OCI-LY3 (cell line): ENCODE results near the gene RDX.

Source experiments
- H2AFZ ChIP-seq: fragments of 200-600, 300-600 bp; shearing (Covaris generic); 2 replicates; pipeline ENCODE4 v1.6.0; 2014; ENCODE audit warnings: antibody characterized with exemption, low read depth, low read length
- H3K27ac ChIP-seq: fragments of 200-600, 300-600 bp; sonication (generic); 2 replicates; pipeline ENCODE4 v1.5.1; 2014; ENCODE audit warnings: mild to moderate bottlenecking, low read length, moderate library complexity, mixed read lengths
- H3K27me3 ChIP-seq: fragments of 200-600, 300-600 bp; sonication (generic); 2 replicates; pipeline ENCODE4 v1.6.1; 2014; ENCODE audit warnings: low read depth, low read length, mixed read lengths
- H3K36me3 ChIP-seq: fragments of 200-600, 300-600 bp; sonication (generic); replicated peaks from 2 replicates; pipeline ENCODE3; 2014; ENCODE audit warnings: low read depth, low read length, mixed read lengths
- H3K4me1 ChIP-seq: fragments of 300-600, 200-600 bp; sonication (generic); 2 replicates; pipeline ENCODE4 v1.6.1; 2014; ENCODE audit warnings: low read length, mixed read lengths
- H3K4me2 ChIP-seq: fragments of 200-600, 300-600 bp; sonication (generic); 2 replicates; pipeline ENCODE4 v1.6.1; 2014; ENCODE audit warnings: low read length, mixed read lengths
- H3K4me3 ChIP-seq: fragments of 300-600, 200-600 bp; sonication (generic); 2 replicates; pipeline ENCODE4 v1.5.1; 2014; ENCODE audit warnings: antibody characterized with exemption, mild to moderate bottlenecking, low read length, moderate library complexity
- H3K79me2 ChIP-seq: fragments of 300-600, 200-600 bp; shearing (Covaris generic); 2 replicates; pipeline ENCODE4 v1.6.1; 2014; ENCODE audit warnings: mild to moderate bottlenecking, low read length, mixed read lengths
- H3K9ac ChIP-seq: fragments of 300-600, 200-600 bp; shearing (Covaris generic); 2 replicates; pipeline ENCODE4 v1.6.0; 2014; ENCODE audit warnings: mild to moderate bottlenecking, low read length, moderate library complexity
- H3K9me3 ChIP-seq: fragments of 200-600, 300-600 bp; shearing (Covaris generic); 2 replicates; pipeline ENCODE4 v1.6.1; 2014; ENCODE audit warnings: low read length, mixed read lengths; ENCODE audit not compliant: insufficient read depth
- H4K20me1 ChIP-seq: fragments of 200-600, 300-600 bp; sonication (generic); 2 replicates; pipeline ENCODE4 v1.6.1; 2016; ENCODE audit warnings: low read length, mixed read lengths; ENCODE audit not compliant: insufficient read depth
- CTCF ChIP-seq: fragments of 200-600, 300-600 bp; sonication (generic); IDR thresholded peaks from 2 replicates; pipeline ENCODE4 v1.5.1; 2014; ENCODE audit warnings: antibody characterized with exemption, low read length, low read depth
- EZH2phosphoT487 ChIP-seq: fragments of 200-600 bp; shearing (Covaris generic); IDR thresholded peaks from 2 replicates; pipeline ENCODE4 v1.6.1; 2018; ENCODE audit warnings: antibody characterized with exemption, mixed run types, low read depth

RDX gene

GRCh38 chr11:110243791-110244190 is 52.6 kb downstream of the RDX start:
- TF ChIP-seq EZH2phosphoT487, result no peak
- no peak for TF ChIP-seq CTCF
- Histone ChIP-seq H3K4me2 (no peak overlapping the region), H3K4me3 (no peak overlapping the region), H3K79me2 (no peaks in the 10 kb centered on the region), H2AFZ (no peak overlapping the region), H3K27me3 (no peaks in the 10 kb centered on the region), H4K20me1 (no peaks in the 10 kb centered on the region), H3K9ac (no peak overlapping the region), H3K9me3 (no peaks in the 10 kb centered on the region), H3K4me1 (no peaks in the 10 kb centered on the region), H3K27ac (no peak overlapping the region), H3K36me3 (peaks cover 19% of the 10 kb centered on the region)

GRCh38 chr11:110242746-110243145 is 53.7 kb downstream of the RDX start:
- Histone ChIP-seq H3K27ac (no peak overlapping the region), H3K27me3 (no peaks in the 10 kb centered on the region), H3K9me3 (no peaks in the 10 kb centered on the region), H3K4me2 (no peak overlapping the region), H3K4me1 (no peaks in the 10 kb centered on the region), H3K36me3 (peaks cover 18% of the 10 kb centered on the region), H3K79me2 (no peaks in the 10 kb centered on the region), H3K9ac (no peak overlapping the region), H3K4me3 (no peak overlapping the region), H4K20me1 (no peaks in the 10 kb centered on the region), H2AFZ (no peak overlapping the region)
- TF ChIP-seq CTCF (no peak), EZH2phosphoT487 (no peak)

- Histone ChIP-seq H3K36me3 (peaks cover 23% of the 10 kb centered on the region), H2AFZ (no peak overlapping the region), H3K9ac (no peak overlapping the region), H3K4me1 (no peaks in the 10 kb centered on the region), H3K4me2 (no peak overlapping the region), H4K20me1 (no peaks in the 10 kb centered on the region), H3K9me3 (no peaks in the 10 kb centered on the region), H3K27me3 (no peaks in the 10 kb centered on the region), H3K4me3 (no peak overlapping the region), H3K79me2 (no peaks in the 10 kb centered on the region), H3K27ac (no peak overlapping the region)
- TF ChIP-seq CTCF, result no peak
- no peak for TF ChIP-seq EZH2phosphoT487
Observed at GRCh38 chr11:110242188-110242587, 54.2 kb downstream of the RDX start.

- no peaks in the 10 kb centered on the region for H3K27me3 ChIP-seq
- no peak overlapping the region for H3K4me3 ChIP-seq
- no peaks in the 10 kb centered on the region for H3K79me2 ChIP-seq
- H2AFZ ChIP-seq, result no peak overlapping the region
- H3K27ac ChIP-seq, result no peak overlapping the region
- no peaks in the 10 kb centered on the region for H3K4me1 ChIP-seq
- no peaks in the 10 kb centered on the region for H3K9me3 ChIP-seq
- H3K4me2 ChIP-seq, result no peak overlapping the region
- no peaks in the 10 kb centered on the region for H4K20me1 ChIP-seq
- peaks cover 42% of the 10 kb centered on the region for H3K36me3 ChIP-seq
- TF ChIP-seq CTCF (no peak), EZH2phosphoT487 (no peak)
- no peak overlapping the region for H3K9ac ChIP-seq
Observed at GRCh38 chr11:110235966-110236365, 60.4 kb downstream of the RDX start.
